H1 (cell line): ENCODE measurements around the gene BSCL2.

Source experiments
- BCL11A ChIP-seq, 2 experiments: IDR thresholded peaks; one replicate each; pipeline ENCODE4 v1.6.1; 2011; ENCODE audit warnings: low read depth in 2 of 2, low read length in 2 of 2, mild to moderate bottlenecking in 2 of 2
- CBX5 ChIP-seq: fragments of 300-800, 300-1000 bp; sonication (generic); IDR thresholded peaks from 2 replicates; pipeline ENCODE4 v1.7.1; 2016; ENCODE audit warnings: antibody characterized with exemption, low read length, low read depth
- CTCF ChIP-seq, 3 experiments: IDR thresholded peaks; 1 replicate in 2 of 3; 2 replicates in 1 of 3; pipeline versions ENCODE4 v1.5.1 to v1.6.1; 2011; ENCODE audit warnings: low read length in 3 of 3, mild to moderate bottlenecking in 3 of 3, inconsistent platforms in 2 of 3, low read depth in 1 of 3, moderate library complexity in 1 of 3; ENCODE audit not compliant: insufficient read depth in 1 of 3; ENCODE audit errors: control extremely low read depth in 1 of 3
- EP300 ChIP-seq, 2 experiments: IDR thresholded peaks; 1 replicate in 1 of 2; 2 replicates in 1 of 2; pipeline ENCODE4 v1.6.1; 2011 to 2012; ENCODE audit warnings: low read depth in 2 of 2, low read length in 2 of 2, mild to moderate bottlenecking in 2 of 2, borderline replicate concordance in 1 of 2, inconsistent platforms in 1 of 2, moderate library complexity in 1 of 2
- KDM5A ChIP-seq: fragments of 200-600 bp; IDR thresholded peaks from 2 replicates; pipeline ENCODE4 v1.7.1; 2012; ENCODE audit warnings: mild to moderate bottlenecking, low read length, inconsistent platforms, mixed read lengths
- PHF8 ChIP-seq: fragments of 200-600 bp; sonication (generic); conservative IDR thresholded peaks from 2 replicates; pipeline ENCODE4 v1.7.1; 2012; ENCODE audit warnings: low read depth, mild to moderate bottlenecking, inconsistent platforms, low read length, moderate library complexity
- POLR2A ChIP-seq, 2 experiments: IDR thresholded peaks; 1 replicate in 1 of 2; 2 replicates in 1 of 2; pipeline ENCODE4 v1.6.1; 2011; ENCODE audit warnings: low read depth in 2 of 2, low read length in 2 of 2, mild to moderate bottlenecking in 2 of 2; ENCODE audit errors: control extremely low read depth in 1 of 2
- SP2 ChIP-seq: IDR thresholded peaks from 2 replicates; pipeline ENCODE4 v1.6.1; 2012; ENCODE audit warnings: mild to moderate bottlenecking, low read length, inconsistent platforms
- SUZ12 ChIP-seq: fragments of 200-600 bp; sonication (generic); IDR thresholded peaks from 2 replicates; pipeline ENCODE4 v1.6.1; 2012; ENCODE audit warnings: mild to moderate bottlenecking, inconsistent platforms, low read length, moderate library complexity, mixed read lengths

DNA sequence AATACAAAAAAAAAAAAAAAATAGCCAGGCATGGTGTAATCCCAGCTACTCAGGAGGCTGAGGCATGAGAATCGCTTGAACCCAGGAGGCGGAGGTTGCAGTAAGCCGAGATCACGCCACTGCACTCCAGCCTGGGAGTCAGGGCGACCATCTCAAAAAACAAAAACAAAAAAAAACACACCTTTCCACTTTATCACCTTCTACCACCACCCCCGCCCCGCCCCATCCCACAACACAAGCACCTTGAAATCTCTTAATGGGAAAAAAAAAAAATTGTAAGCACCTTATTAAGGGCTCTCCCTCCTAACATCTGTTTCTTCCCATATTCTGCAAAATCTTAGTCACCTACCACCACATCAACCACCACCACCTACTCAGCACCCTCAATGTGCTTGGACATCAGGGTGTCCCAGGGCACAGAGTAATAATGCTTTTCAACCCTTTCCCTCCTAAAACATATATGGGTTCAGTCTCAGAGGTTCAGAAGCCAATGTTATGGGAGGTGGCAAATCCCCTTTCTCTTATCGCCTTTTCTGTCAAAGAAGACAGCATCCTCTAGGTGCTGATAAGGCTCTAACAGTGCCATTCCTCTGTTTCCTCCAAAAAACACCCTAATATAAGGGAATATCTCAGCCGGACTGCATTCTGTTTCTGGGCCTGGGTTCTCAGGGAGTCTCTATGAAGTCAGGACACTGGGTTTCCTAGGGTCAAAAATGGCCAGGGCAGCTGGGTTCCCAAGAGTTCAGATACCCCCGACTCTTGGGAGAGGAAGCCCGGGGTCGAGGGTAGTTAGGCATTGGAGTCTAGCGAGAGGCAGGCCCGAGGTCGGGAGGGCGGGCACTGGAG lies 54.8 kb downstream of the BSCL2 start:
- TF ChIP-seq SUZ12 (no peak), CTCF (IDR thresholded peaks at IDR 0.05; ENCODE audit: control extremely low read depth in 1 of 3, insufficient read depth in 1 of 3, low read depth in 1 of 3, low read length in 3 of 3) (0 out of 4 replicates have a peak, but pooled peaks of 1 of the 3 experiments have one; percentile 1), BCL11A (IDR thresholded peaks at IDR 0.05; ENCODE audit: low read depth in 2 of 2, low read length in 2 of 2) (no peak), CBX5 (no peak), SP2 (no peak), PHF8 (no peak), POLR2A (IDR thresholded peaks at IDR 0.05; ENCODE audit: control extremely low read depth in 1 of 2, low read depth in 2 of 2, low read length in 2 of 2) (no peak), EP300 (IDR thresholded peaks at IDR 0.05; ENCODE audit: borderline replicate concordance in 1 of 2, low read depth in 2 of 2, low read length in 2 of 2) (no peak), KDM5A (no peak)
